HEK293 (cell line): ENCODE data around the gene VWF.

Experiments
- CTCF ChIA-PET: fragments of 350-600 bp; formaldehyde crosslinking; extraction: SDS; loops from one replicate; lab custom pipeline; 2021; ENCODE audit warnings: antibody characterized with exemption; lab: Yijun Ruan, JAX
- POLR2A ChIA-PET: fragments of 300-600 bp; formaldehyde crosslinking; extraction: SDS; loops from one replicate; lab custom pipeline; 2020; ENCODE audit warnings: antibody characterized with exemption, inconsistent platforms; lab: Yijun Ruan, JAX
- H3K27ac ChIP-seq: fragments of 200-500 bp; sonication (Bioruptor generic); 2 replicates; pipeline ENCODE4 v1.5.1; 2014; ENCODE audit warnings: low read depth, low read length, control low read depth, inconsistent platforms; ENCODE audit errors: extremely low read depth
- H3K36me3 ChIP-seq, 2 experiments: fragments of 200-500 bp in 1 of 2; sonication (Bioruptor generic) in 1 of 2; 1 replicate in 1 of 2; 2 replicates in 1 of 2; pipeline ENCODE4 v1.5.1; 2014 to 2017; ENCODE audit warnings: inconsistent platforms in 2 of 2, low read length in 2 of 2; ENCODE audit not compliant: control insufficient read depth in 2 of 2, insufficient read depth in 1 of 2
- H3K4me1 ChIP-seq: fragments of 200-500 bp; sonication (Bioruptor generic); 2 replicates; pipeline ENCODE4 v1.5.1; 2014; ENCODE audit warnings: mild to moderate bottlenecking, low read length, inconsistent platforms; ENCODE audit not compliant: control insufficient read depth, insufficient read depth
- H3K4me3 ChIP-seq: 2 replicates; pipeline ENCODE4 v1.5.1; 2011; ENCODE audit warnings: low read depth, mild to moderate bottlenecking, control low read depth, low read length, moderate library complexity
- H3K9me3 ChIP-seq: fragments of 200-500 bp; sonication (Bioruptor generic); 2 replicates; pipeline ENCODE4 v1.5.1; 2014; ENCODE audit warnings: low read depth, low read length, inconsistent platforms; ENCODE audit not compliant: control insufficient read depth, insufficient read depth
- IKZF3 ChIP-seq: fragments of 450-650 bp; IDR thresholded peaks from 2 replicates; pipeline ENCODE4 v1.5.0; 2018; ENCODE audit warnings: missing biosample characterization, mild to moderate bottlenecking, missing genetic modification characterization, moderate library complexity
- PRDM4 ChIP-seq: fragments of 450-650 bp; formaldehyde crosslinking; IDR thresholded peaks from 2 replicates; pipeline ENCODE4 v1.5.1; 2017; ENCODE audit warnings: missing biosample characterization, missing genetic modification characterization
- PRDM6 ChIP-seq: fragments of 450-650 bp; formaldehyde crosslinking; IDR thresholded peaks from 2 replicates; pipeline ENCODE4 v1.5.1; 2017; ENCODE audit warnings: missing biosample characterization, missing genetic modification characterization
- SCRT2 ChIP-seq: fragments of 450-650 bp; formaldehyde crosslinking; IDR thresholded peaks from 2 replicates; pipeline ENCODE4 v1.5.1; 2016; ENCODE audit warnings: missing biosample characterization, missing genetic modification characterization
- SP2 ChIP-seq: fragments of 450-650 bp; formaldehyde crosslinking; IDR thresholded peaks from 2 replicates; pipeline ENCODE4 v1.5.1; 2016; ENCODE audit warnings: missing biosample characterization, missing genetic modification characterization
- YY1 ChIP-seq: fragments of 450-650 bp; formaldehyde crosslinking; IDR thresholded peaks from 2 replicates; pipeline ENCODE4 v1.5.1; 2018; ENCODE audit warnings: missing biosample characterization, missing genetic modification characterization
- ZNF324 ChIP-seq: fragments of 450-650 bp; formaldehyde crosslinking; IDR thresholded peaks from 2 replicates; pipeline ENCODE4 v1.5.1; 2016; ENCODE audit warnings: missing biosample characterization, missing genetic modification characterization
- ZNF473 ChIP-seq: fragments of 450-650 bp; formaldehyde crosslinking; IDR thresholded peaks from 2 replicates; pipeline ENCODE4 v1.5.1; 2017; ENCODE audit warnings: missing biosample characterization, missing genetic modification characterization
- ZNF513 ChIP-seq: fragments of 450-650 bp; IDR thresholded peaks from 2 replicates; pipeline ENCODE4 v1.5.1; 2018; ENCODE audit warnings: missing biosample characterization, missing genetic modification characterization
- ZNF585B ChIP-seq: fragments of 450-650 bp; formaldehyde crosslinking; IDR thresholded peaks from 2 replicates; pipeline ENCODE4 v1.5.1; 2016; ENCODE audit warnings: missing biosample characterization, missing genetic modification characterization
- ZNF707 ChIP-seq: fragments of 450-650 bp; formaldehyde crosslinking; IDR thresholded peaks from 2 replicates; pipeline ENCODE4 v1.5.1; 2016; ENCODE audit warnings: missing biosample characterization, missing genetic modification characterization
- ZNF76 ChIP-seq: fragments of 450-650 bp; formaldehyde crosslinking; IDR thresholded peaks from 2 replicates; pipeline ENCODE4; 2016; ENCODE audit warnings: low read depth, missing biosample characterization, missing genetic modification characterization, borderline replicate concordance
- ZNF777 ChIP-seq: fragments of 450-650 bp; formaldehyde crosslinking; IDR thresholded peaks from 2 replicates; pipeline ENCODE4 v1.5.1; 2017; ENCODE audit warnings: missing biosample characterization, missing genetic modification characterization, borderline replicate concordance
- ZNF785 ChIP-seq: fragments of 450-650 bp; formaldehyde crosslinking; IDR thresholded peaks from 2 replicates; pipeline ENCODE4 v1.5.1; 2016; ENCODE audit warnings: missing biosample characterization, missing genetic modification characterization

The VWF gene

DNA sequence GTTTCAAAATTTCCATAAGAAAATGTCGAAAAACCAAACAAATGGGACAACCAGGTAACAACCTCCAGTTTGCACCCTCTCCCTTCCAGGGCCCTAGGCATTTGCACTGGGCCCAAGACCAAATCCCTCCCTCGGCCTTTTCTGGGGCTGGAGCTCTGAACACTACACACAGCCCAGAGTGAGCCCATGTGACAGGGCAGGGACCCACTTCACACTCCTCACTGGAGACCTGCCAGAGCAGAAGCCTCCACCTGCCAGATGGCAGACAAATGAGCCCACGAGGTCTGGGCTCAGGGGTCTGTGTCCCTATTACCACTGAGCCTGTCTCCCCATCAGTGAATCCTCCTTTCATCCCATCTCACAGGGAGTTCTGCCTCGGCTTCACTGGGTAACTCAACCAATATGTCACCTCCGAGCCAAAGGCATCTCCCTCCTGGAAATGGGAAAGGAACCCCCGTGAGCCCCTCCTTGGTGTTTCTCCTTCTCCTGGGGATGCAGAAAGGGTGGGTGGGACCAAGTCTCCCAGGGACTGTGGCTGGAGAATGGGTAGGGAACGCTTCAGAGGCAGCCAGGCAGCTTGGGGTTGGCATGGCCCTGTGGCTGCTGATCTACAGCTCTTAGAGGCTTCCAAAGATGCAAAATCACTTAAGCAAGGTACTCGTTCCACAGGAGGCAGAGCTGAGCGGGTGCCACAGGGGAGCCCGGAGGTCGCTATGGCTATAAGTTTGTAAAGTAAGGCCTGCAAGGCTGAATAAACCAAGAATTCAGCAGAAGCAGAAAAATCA is 10.6 kb downstream of the VWF start (continued):
- no peak for TF ChIP-seq IKZF3 (tag by site-specific recombination)
- TF ChIP-seq ZNF785 = no peak
- no peak for TF ChIP-seq ZNF777 (tag by site-specific recombination)

GRCh38 chr12:6112004-6112403 is 12.5 kb downstream of the VWF start:
- no peak for TF ChIP-seq ZNF473 (tag by site-specific recombination)
- no peak for TF ChIP-seq YY1 (tag by site-specific recombination)
- no peak for TF ChIP-seq PRDM6 (tag by site-specific recombination)
- TF ChIP-seq ZNF585B (tag by site-specific recombination) = no peak
- no peak for TF ChIP-seq SCRT2
- TF ChIP-seq ZNF513 = no peak
- no peak for TF ChIP-seq ZNF324
- no peaks in the 10 kb centered on the region for H3K9me3 ChIP-seq
- H3K4me1 ChIP-seq = no peaks in the 10 kb centered on the region
- CTCF ChIA-PET = interaction anchor here (0.6 kb wide), 2 partner anchors 447 to 1866 kb away, joined by 3 read pairs; no protein-coding TSS in a partner anchor
- no peaks in the 10 kb centered on the region for H3K36me3 ChIP-seq
- no peak overlapping the region for H3K27ac ChIP-seq
- POLR2A ChIA-PET = no interaction called here
- H3K4me3 ChIP-seq = no peak overlapping the region

GRCh38 chr12:6110006-6110405 is 14.5 kb downstream of the VWF start:
- Histone ChIP-seq H3K27ac (no peak overlapping the region), H3K4me3 (no peak overlapping the region), H3K9me3 (no peaks in the 10 kb centered on the region), H3K4me1 (no peaks in the 10 kb centered on the region), H3K36me3 (no peaks in the 10 kb centered on the region)
- no peak for TF ChIP-seq ZNF707 (tag by site-specific recombination)
- TF ChIP-seq SP2 (tag by site-specific recombination) = no peak
- CTCF ChIA-PET = no interaction called here
- POLR2A ChIA-PET = no interaction called here

DNA sequence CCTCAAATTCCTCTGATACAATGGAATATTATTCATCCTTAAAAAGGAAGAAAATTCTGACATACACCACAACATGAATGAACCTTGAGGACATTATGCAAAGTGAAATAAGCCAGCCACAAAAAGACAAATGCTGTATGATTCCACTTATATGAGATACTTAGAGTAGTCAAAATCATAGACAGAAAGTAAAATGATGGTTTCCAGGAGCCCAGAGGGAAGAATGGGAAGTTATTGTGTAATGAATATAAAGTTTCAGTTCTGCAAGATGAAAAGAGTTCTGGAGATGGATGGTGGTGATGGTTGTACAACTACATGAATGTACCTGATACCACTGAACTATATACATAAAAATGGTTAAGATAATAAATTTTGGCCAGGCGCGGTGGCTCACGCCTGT is 18.3 kb downstream of the VWF start:
- H3K36me3 ChIP-seq = no peaks in the 10 kb centered on the region
- H3K4me1 ChIP-seq = no peaks in the 10 kb centered on the region
- no peak for TF ChIP-seq ZNF76 (tag by site-specific recombination)
- TF ChIP-seq PRDM4 (tag by site-specific recombination) = peak; percentile 70
- H3K9me3 ChIP-seq = no peaks in the 10 kb centered on the region
- H3K27ac ChIP-seq = no peak overlapping the region
- ChIA-PET POLR2A (no interaction called here), CTCF (no interaction called here)
- H3K4me3 ChIP-seq = no peak overlapping the region
